Measurements from ENCODE around the gene SHF.
"Not testable (repeated sequence)": the region's sequence is repeated elsewhere in the genome, so short reads cannot be mapped to it uniquely, and the experiment has no call there.

DNA sequence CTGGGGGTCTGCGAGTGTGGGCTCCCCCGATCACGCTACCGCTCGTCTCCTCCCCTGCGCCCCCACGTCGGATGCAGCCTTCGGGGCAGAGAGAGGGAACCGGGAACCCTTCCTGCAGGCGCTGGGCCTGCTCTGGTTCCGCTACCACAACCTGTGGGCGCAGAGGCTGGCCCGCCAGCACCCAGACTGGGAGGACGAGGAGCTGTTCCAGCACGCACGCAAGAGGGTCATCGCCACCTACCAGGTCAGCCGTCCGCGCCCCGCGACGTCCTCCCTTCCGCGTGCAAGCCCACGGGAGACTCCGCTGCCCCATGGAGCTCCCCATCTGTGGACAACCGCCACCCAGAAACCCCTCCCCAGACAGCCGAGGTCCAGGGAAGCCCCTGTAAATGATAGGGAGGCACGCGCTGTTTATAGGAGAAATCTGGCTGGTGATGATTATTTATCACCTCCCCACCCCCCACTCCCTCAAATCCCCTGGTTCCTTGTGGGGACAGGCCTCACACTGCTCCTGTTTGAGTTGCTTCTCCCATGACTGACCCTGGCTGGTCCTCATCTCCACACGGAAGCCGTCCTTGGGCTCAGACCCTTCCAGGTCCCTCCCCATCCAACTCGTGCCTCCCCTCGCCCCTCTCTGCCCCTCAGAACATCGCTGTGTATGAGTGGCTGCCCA lies 51.9 kb downstream of the SHF start:
- not testable (repeated sequence) for TF ChIP-seq ASH2L (IDR thresholded peaks at IDR 0.05; ENCODE audit: low read length); SIRT6 (IDR thresholded peaks at IDR 0.05; ENCODE audit: low read length); KDM1A (IDR thresholded peaks at IDR 0.05; ENCODE audit: borderline replicate concordance, low read length); CREB1 (IDR thresholded peaks at IDR 0.05); SIN3A (conservative IDR thresholded peaks at IDR 0.05 in 1 of 2, IDR thresholded peaks at IDR 0.05 in 1 of 2; ENCODE audit: low read depth in 1 of 2, low read length in 2 of 2); EGR1 (IDR thresholded peaks at IDR 0.05; ENCODE audit: borderline replicate concordance, low read depth, low read length); POLR2A (IDR thresholded peaks at IDR 0.05; ENCODE audit: control extremely low read depth in 1 of 2, low read depth in 2 of 2, low read length in 2 of 2); PHF8 (conservative IDR thresholded peaks at IDR 0.05; ENCODE audit: low read depth, low read length); TCF12 (IDR thresholded peaks at IDR 0.05; ENCODE audit: low read depth, low read length); TAF1 (IDR thresholded peaks at IDR 0.05; ENCODE audit: low read depth, low read length); BRCA1 (IDR thresholded peaks at IDR 0.05; ENCODE audit: low read depth, low read length)
- TF ChIP-seq, protein P1, sequence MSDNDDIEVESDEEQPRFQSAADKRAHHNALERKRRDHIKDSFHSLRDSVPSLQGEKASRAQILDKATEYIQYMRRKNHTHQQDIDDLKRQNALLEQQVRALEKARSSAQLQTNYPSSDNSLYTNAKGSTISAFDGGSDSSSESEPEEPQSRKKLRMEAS (IDR thresholded peaks at IDR 0.05) = not testable (repeated sequence)
- TF ChIP-seq, protein P2, sequence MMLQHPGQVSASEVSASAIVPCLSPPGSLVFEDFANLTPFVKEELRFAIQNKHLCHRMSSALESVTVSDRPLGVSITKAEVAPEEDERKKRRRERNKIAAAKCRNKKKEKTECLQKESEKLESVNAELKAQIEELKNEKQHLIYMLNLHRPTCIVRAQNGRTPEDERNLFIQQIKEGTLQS (IDR thresholded peaks at IDR 0.05; ENCODE audit: insufficient read depth, low read depth, low read length) = not testable (repeated sequence)
- TF ChIP-seq, protein P3, sequence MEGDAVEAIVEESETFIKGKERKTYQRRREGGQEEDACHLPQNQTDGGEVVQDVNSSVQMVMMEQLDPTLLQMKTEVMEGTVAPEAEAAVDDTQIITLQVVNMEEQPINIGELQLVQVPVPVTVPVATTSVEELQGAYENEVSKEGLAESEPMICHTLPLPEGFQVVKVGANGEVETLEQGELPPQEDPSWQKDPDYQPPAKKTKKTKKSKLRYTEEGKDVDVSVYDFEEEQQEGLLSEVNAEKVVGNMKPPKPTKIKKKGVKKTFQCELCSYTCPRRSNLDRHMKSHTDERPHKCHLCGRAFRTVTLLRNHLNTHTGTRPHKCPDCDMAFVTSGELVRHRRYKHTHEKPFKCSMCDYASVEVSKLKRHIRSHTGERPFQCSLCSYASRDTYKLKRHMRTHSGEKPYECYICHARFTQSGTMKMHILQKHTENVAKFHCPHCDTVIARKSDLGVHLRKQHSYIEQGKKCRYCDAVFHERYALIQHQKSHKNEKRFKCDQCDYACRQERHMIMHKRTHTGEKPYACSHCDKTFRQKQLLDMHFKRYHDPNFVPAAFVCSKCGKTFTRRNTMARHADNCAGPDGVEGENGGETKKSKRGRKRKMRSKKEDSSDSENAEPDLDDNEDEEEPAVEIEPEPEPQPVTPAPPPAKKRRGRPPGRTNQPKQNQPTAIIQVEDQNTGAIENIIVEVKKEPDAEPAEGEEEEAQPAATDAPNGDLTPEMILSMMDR (IDR thresholded peaks at IDR 0.05; ENCODE audit: control extremely low read depth in 1 of 3, insufficient read depth in 1 of 3, low read depth in 1 of 3, low read length in 3 of 3) = not testable (repeated sequence)
